AG04450 (cell line): ENCODE measurements around the gene ARHGAP24. TPM values are rescaled to one million over a fixed set of nuclear protein-coding genes. Genes with fewer than 3 reads are reported as not detected.

ENCODE experiments used
- CTCF ChIA-PET: fragments of 300-600, 350-600 bp; formaldehyde crosslinking; extraction: SDS; loops from one replicate; lab custom pipeline; 2022; ENCODE audit warnings: antibody characterized with exemption, inconsistent platforms; lab: Charles Lee
- POLR2A ChIA-PET: fragments of 350-600 bp; formaldehyde crosslinking; extraction: SDS; loops from one replicate; lab custom pipeline; 2021; ENCODE audit warnings: antibody characterized with exemption, inconsistent platforms; lab: Yijun Ruan, JAX
- DNase-seq: peaks from one replicate; pipeline ENCODE4 v3.0.0-alpha.2; 2011; ENCODE audit warnings: low read depth, low spot score
- H3K27ac ChIP-seq: one replicate; pipeline ENCODE4 v1.5.1; 2012; ENCODE audit warnings: low read depth, low read length, control low read depth
- H3K27me3 ChIP-seq: one replicate; pipeline ENCODE4 v1.6.0; 2012; ENCODE audit warnings: low read length; ENCODE audit not compliant: control insufficient read depth, insufficient read depth
- H3K4me3 ChIP-seq: 2 replicates; pipeline ENCODE4 v1.5.1; 2011; ENCODE audit warnings: mild to moderate bottlenecking, low read depth, low read length, control low read depth
- H3K9me3 ChIP-seq: 2 replicates; pipeline ENCODE4 v1.5.1; 2012; ENCODE audit warnings: low read length; ENCODE audit not compliant: control insufficient read depth, insufficient read depth
- CTCF ChIP-seq: IDR thresholded peaks from 2 replicates; pipeline ENCODE4 v1.5.1; 2011; ENCODE audit warnings: low read depth, low read length, control low read depth, inconsistent platforms
- polyA plus RNA-seq: library from polyadenylated mRNA; depleted of rRNA; stranded (reverse); fragments of >200 nt; gene quantifications from 2 replicates; pipeline ENCODE4 v1.2.3, GENCODE V29; 2011

ARHGAP24 gene
- polyA plus RNA-seq, 1 experiment, result 16.8 TPM

GRCh38 chr4:86035688-86036087 lies 560.7 kb downstream of the ARHGAP24 start:
- CTCF ChIA-PET, result interaction anchor here (1.2 to 2.4 kb wide), 4 partner anchors 8 to 239 kb away, joined by 3 to 12 read pairs (median 7); no protein-coding TSS in a partner anchor
- no peak for DNase-seq
- no peak overlapping the region for H3K4me3 ChIP-seq
- no peaks in the 10 kb centered on the region for H3K27me3 ChIP-seq
- H3K27ac ChIP-seq, result no peak overlapping the region
- POLR2A ChIA-PET, result no interaction called here
- H3K9me3 ChIP-seq, result no peaks in the 10 kb centered on the region
- no peak for TF ChIP-seq CTCF

DNA sequence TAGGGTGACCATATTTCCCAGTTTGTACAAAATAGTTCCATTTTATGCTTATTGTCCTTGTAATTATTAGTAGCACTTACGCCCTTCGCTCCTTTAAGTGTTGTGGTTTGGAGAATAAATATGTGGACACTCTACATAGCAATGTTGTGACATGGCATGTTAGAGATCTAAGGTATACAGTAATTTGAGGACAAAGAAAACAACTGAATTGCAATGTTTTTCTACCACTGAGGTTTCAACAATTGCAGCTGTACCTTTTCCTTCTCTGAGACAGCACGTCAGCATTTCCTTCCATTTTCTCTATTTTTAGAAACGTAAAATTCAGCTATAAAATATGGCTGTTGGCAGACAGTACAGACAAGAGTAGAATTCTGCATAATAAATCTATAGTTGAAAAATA lies 561.8 kb downstream of the ARHGAP24 start:
- no peak for DNase-seq
- ChIA-PET CTCF (interaction anchor here (0.6 to 2.4 kb wide), 6 partner anchors 9 to 290 kb away, joined by 3 to 12 read pairs (median 6); no protein-coding TSS in a partner anchor), POLR2A (no interaction called here)
- Histone ChIP-seq H3K4me3 (no peak overlapping the region), H3K27me3 (no peaks in the 10 kb centered on the region), H3K9me3 (no peaks in the 10 kb centered on the region), H3K27ac (no peak overlapping the region)
- no peak for TF ChIP-seq CTCF

DNA sequence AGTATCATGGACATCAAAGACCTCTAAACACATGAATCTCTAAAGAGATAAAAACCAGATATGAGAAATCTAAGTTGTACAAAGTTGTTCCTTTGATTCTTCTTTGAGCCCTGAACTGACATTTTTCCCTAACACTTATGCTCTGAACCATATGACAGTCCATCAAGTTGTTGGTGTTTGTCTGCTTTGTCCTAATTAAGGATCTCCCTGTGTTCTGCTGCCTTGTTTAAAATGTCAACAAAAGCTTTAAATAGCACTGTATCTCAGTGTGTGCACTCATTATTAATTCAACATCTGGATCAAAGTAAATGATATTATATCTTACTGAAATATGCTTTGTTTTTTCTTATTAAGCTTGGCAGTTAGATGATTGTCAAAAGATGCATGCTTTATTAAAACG lies 563.1 kb downstream of the ARHGAP24 start:
- H3K27ac ChIP-seq, result no peak overlapping the region
- no peak for DNase-seq
- ChIA-PET POLR2A (no interaction called here), CTCF (interaction anchor here (1.0 to 2.4 kb wide), 4 partner anchors 8 to 290 kb away, joined by 4 to 7 read pairs (median 5); no protein-coding TSS in a partner anchor)
- no peaks in the 10 kb centered on the region for H3K9me3 ChIP-seq
- TF ChIP-seq CTCF, result no peak
- H3K27me3 ChIP-seq, result no peaks in the 10 kb centered on the region
- no peak overlapping the region for H3K4me3 ChIP-seq

GRCh38 chr4:86043755-86044592 lies 569.0 kb downstream of the ARHGAP24 start:
- Histone ChIP-seq H3K9me3 (no peaks in the 10 kb centered on the region), H3K27me3 (no peaks in the 10 kb centered on the region), H3K4me3 (no peak overlapping the region), H3K27ac (no peak overlapping the region)
- POLR2A ChIA-PET, result no interaction called here
- CTCF ChIA-PET, result interaction anchor here (0.5 to 5.1 kb wide), 32 partner anchors 8 to 959 kb away, joined by 3 to 26 read pairs (median 4); no protein-coding TSS in a partner anchor
- no peak for DNase-seq
- peak; percentile 69 for TF ChIP-seq CTCF

- H3K27me3 ChIP-seq, result no peaks in the 10 kb centered on the region
- DNase-seq, result no peak
- no peak for TF ChIP-seq CTCF
- ChIA-PET POLR2A (no interaction called here), CTCF (interaction anchor here (0.5 to 5.1 kb wide), 33 partner anchors 8 to 959 kb away, joined by 3 to 26 read pairs (median 4); no protein-coding TSS in a partner anchor)
- no peak overlapping the region for H3K27ac ChIP-seq
- H3K9me3 ChIP-seq, result no peaks in the 10 kb centered on the region
- H3K4me3 ChIP-seq, result no peak overlapping the region
Observed at GRCh38 chr4:86044593-86044985, 569.6 kb downstream of the ARHGAP24 start.
